Fibroblast of mammary gland (primary cell): Measurements from ENCODE around the gene SDK2.

Source experiments
- DNase-seq: peaks from one replicate; pipeline ENCODE4 v3.0.0-alpha.2; 2010; ENCODE audit warnings: low read depth
- H3K4me3 ChIP-seq: 2 replicates; pipeline ENCODE4 v1.5.1; 2011; ENCODE audit warnings: low read depth, mild to moderate bottlenecking, low read length, moderate library complexity; ENCODE audit not compliant: control insufficient read depth
- TF ChIP-seq, protein P1 (sequence below): conservative IDR thresholded peaks from 2 replicates; pipeline ENCODE4 v1.5.1; 2011; ENCODE audit warnings: low read depth, low read length, inconsistent platforms; ENCODE audit not compliant: control insufficient read depth, insufficient read depth

The SDK2 gene

GRCh38 chr17:73598212-73598611 lies 46.0 kb downstream of the SDK2 start:
- H3K4me3 ChIP-seq = no peak overlapping the region
- TF ChIP-seq, protein P1, sequence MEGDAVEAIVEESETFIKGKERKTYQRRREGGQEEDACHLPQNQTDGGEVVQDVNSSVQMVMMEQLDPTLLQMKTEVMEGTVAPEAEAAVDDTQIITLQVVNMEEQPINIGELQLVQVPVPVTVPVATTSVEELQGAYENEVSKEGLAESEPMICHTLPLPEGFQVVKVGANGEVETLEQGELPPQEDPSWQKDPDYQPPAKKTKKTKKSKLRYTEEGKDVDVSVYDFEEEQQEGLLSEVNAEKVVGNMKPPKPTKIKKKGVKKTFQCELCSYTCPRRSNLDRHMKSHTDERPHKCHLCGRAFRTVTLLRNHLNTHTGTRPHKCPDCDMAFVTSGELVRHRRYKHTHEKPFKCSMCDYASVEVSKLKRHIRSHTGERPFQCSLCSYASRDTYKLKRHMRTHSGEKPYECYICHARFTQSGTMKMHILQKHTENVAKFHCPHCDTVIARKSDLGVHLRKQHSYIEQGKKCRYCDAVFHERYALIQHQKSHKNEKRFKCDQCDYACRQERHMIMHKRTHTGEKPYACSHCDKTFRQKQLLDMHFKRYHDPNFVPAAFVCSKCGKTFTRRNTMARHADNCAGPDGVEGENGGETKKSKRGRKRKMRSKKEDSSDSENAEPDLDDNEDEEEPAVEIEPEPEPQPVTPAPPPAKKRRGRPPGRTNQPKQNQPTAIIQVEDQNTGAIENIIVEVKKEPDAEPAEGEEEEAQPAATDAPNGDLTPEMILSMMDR = no peak
- no peak for DNase-seq

DNA sequence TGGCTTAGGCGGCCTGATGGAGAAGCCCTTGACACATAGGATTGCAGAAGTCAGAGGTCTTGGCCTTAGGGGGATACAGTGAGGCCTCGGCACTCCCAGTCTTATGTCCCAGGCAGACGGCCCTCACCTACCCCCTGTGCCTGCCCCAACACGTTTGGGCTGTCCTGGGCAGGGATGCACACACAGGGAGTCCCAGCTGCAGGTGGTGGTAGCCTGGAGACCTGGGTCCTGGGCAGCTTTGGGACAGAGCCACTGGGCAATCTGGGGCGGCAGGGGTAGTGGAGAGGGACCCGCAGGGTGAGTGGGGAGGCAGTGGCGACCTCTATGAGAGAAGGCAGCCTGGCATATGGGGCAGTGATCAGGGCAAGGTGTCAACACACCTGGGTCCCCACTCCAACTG lies 48.3 kb downstream of the SDK2 start:
- TF ChIP-seq, protein P1 = no peak
- H3K4me3 ChIP-seq = no peak overlapping the region
- DNase-seq = no peak

DNA sequence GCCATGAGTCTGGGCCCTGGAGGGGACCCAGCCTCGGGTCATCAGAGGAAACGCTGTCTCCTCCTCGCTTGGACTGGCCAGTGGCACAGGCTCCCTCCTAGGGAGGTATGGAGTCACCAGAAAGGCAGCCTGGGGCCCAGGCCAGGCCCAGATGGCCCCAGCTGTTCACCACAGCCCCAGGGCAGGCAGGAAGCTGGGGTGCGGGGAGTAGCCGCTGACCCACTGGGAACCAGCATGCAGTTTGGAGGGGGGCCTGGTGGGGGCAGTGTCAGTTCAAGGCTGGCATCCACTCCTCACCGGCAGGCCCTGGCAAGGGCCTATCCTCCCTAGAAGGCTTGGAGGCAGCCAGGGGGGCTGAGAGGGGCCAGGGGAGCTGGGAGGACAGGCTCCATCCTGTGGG lies 48.8 kb downstream of the SDK2 start:
- TF ChIP-seq, protein P1 = peak; percentile 31
- DNase-seq = peak; percentile 21
- no peak overlapping the region for H3K4me3 ChIP-seq

DNA sequence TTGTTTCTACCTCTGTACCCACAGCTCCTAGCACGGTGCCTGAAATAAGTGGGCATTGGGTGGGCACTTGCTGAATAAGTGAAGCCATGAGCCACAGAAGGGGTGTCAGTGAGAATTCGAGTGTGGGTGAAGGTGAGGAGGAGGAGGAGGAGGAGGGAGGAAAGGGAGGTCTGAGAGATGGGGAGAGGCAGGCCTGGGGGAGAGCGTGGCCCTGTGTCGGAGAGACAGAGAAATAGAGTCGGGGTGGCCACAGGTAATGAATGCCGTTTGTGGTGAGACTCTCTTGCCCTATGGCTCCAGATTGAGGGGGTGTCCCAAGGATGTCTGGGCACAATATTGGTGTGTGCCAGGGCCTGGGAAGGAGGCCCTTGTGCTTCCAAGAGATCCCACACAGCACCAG lies 49.2 kb downstream of the SDK2 start:
- H3K4me3 ChIP-seq = no peak overlapping the region
- TF ChIP-seq, protein P1 = no peak
- DNase-seq = no peak

GRCh38 chr17:73594598-73594997 lies 49.6 kb downstream of the SDK2 start:
- H3K4me3 ChIP-seq = no peak overlapping the region
- TF ChIP-seq, protein P1 = no peak
- DNase-seq = no peak

GRCh38 chr17:73594025-73594424 lies 50.2 kb downstream of the SDK2 start:
- H3K4me3 ChIP-seq = no peak overlapping the region
- TF ChIP-seq, protein P1 = no peak
- DNase-seq = no peak
